Measurements from ENCODE around the gene IL19.
"Not testable (repeated sequence)": the region's sequence is repeated elsewhere in the genome, so short reads cannot be mapped to it uniquely, and the experiment has no call there.

IL19 gene

GRCh38 chr1:206761159-206761768 lies 9.3 kb upstream of the IL19 start:
- H3K27me3 ChIP-seq (ENCODE audit: control insufficient read depth, insufficient read depth, low read length) = no peaks in the 10 kb centered on the region
- H3K9me3 ChIP-seq (ENCODE audit: control insufficient read depth, insufficient read depth, low read length) = no peaks in the 10 kb centered on the region
- H3K9ac ChIP-seq (ENCODE audit: low read depth, low read length) = no peak overlapping the region

GRCh38 chr1:206762741-206763364 lies 7.7 kb upstream of the IL19 start:
- not testable (repeated sequence) for H3K27me3 ChIP-seq (ENCODE audit: control insufficient read depth, insufficient read depth, low read length); H3K9ac ChIP-seq (ENCODE audit: low read depth, low read length); H3K27ac ChIP-seq (ENCODE audit: low read depth, low read length); H3K4me3 ChIP-seq (ENCODE audit: low read depth, low read length); H3K4me1 ChIP-seq (ENCODE audit: control insufficient read depth, insufficient read depth, low read length); H3K9me3 ChIP-seq (ENCODE audit: control insufficient read depth, insufficient read depth, low read length); H3K36me3 ChIP-seq (ENCODE audit: control insufficient read depth, insufficient read depth, low read length)

More at GRCh38 chr1:206761159-206761768, 9.3 kb upstream of the IL19 start:
- Histone ChIP-seq H3K4me1 (ENCODE audit: control insufficient read depth, insufficient read depth, low read length) (no peaks in the 10 kb centered on the region), H3K27ac (ENCODE audit: low read depth, low read length) (no peak overlapping the region), H3K4me3 (ENCODE audit: low read depth, low read length) (no peak overlapping the region), H3K36me3 (ENCODE audit: control insufficient read depth, insufficient read depth, low read length) (no peaks in the 10 kb centered on the region)

GRCh38 chr1:206765771-206766170 lies 4.8 kb upstream of the IL19 start:
- not testable (repeated sequence) for H3K9ac ChIP-seq (ENCODE audit: low read depth, low read length); H3K36me3 ChIP-seq (ENCODE audit: control insufficient read depth, insufficient read depth, low read length); H3K27ac ChIP-seq (ENCODE audit: low read depth, low read length); H3K27me3 ChIP-seq (ENCODE audit: control insufficient read depth, insufficient read depth, low read length); H3K9me3 ChIP-seq (ENCODE audit: control insufficient read depth, insufficient read depth, low read length); H3K4me3 ChIP-seq (ENCODE audit: low read depth, low read length)
- peaks cover 18% of the 10 kb centered on the region for H3K4me1 ChIP-seq (ENCODE audit: control insufficient read depth, insufficient read depth, low read length)

GRCh38 chr1:206766251-206766856 lies 4.2 kb upstream of the IL19 start:
- no peaks in the 10 kb centered on the region for H3K9me3 ChIP-seq (ENCODE audit: control insufficient read depth, insufficient read depth, low read length)
- no peaks in the 10 kb centered on the region for H3K27me3 ChIP-seq (ENCODE audit: control insufficient read depth, insufficient read depth, low read length)
- H3K9ac ChIP-seq (ENCODE audit: low read depth, low read length) = no peak overlapping the region
- H3K4me3 ChIP-seq (ENCODE audit: low read depth, low read length) = no peak overlapping the region
- no peaks in the 10 kb centered on the region for H3K36me3 ChIP-seq (ENCODE audit: control insufficient read depth, insufficient read depth, low read length)
- H3K27ac ChIP-seq (ENCODE audit: low read depth, low read length) = no peak overlapping the region
- H3K4me1 ChIP-seq (ENCODE audit: control insufficient read depth, insufficient read depth, low read length) = peaks cover 21% of the 10 kb centered on the region

GRCh38 chr1:206768472-206769303 lies 1.9 kb upstream of the IL19 start:
- no peak overlapping the region for H3K9ac ChIP-seq (ENCODE audit: low read depth, low read length)
- no peak overlapping the region for H3K4me3 ChIP-seq (ENCODE audit: low read depth, low read length)
- no peaks in the 10 kb centered on the region for H3K27me3 ChIP-seq (ENCODE audit: control insufficient read depth, insufficient read depth, low read length)
- H3K27ac ChIP-seq (ENCODE audit: low read depth, low read length) = no peak overlapping the region
- H3K4me1 ChIP-seq (ENCODE audit: control insufficient read depth, insufficient read depth, low read length) = peaks cover 21% of the 10 kb centered on the region
- H3K9me3 ChIP-seq (ENCODE audit: control insufficient read depth, insufficient read depth, low read length) = no peaks in the 10 kb centered on the region
- H3K36me3 ChIP-seq (ENCODE audit: control insufficient read depth, insufficient read depth, low read length) = no peaks in the 10 kb centered on the region

- H3K4me1 ChIP-seq (ENCODE audit: control insufficient read depth, insufficient read depth, low read length) = peaks cover 21% of the 10 kb centered on the region
- no peaks in the 10 kb centered on the region for H3K27me3 ChIP-seq (ENCODE audit: control insufficient read depth, insufficient read depth, low read length)
- no peaks in the 10 kb centered on the region for H3K9me3 ChIP-seq (ENCODE audit: control insufficient read depth, insufficient read depth, low read length)
- no peak overlapping the region for H3K9ac ChIP-seq (ENCODE audit: low read depth, low read length)
- no peak overlapping the region for H3K27ac ChIP-seq (ENCODE audit: low read depth, low read length)
- H3K4me3 ChIP-seq (ENCODE audit: low read depth, low read length) = no peak overlapping the region
- H3K36me3 ChIP-seq (ENCODE audit: control insufficient read depth, insufficient read depth, low read length) = no peaks in the 10 kb centered on the region
These were observed 1.3 kb upstream of the IL19 start for GRCh38 chr1:206769304-206769731.

GRCh38 chr1:206771338-206771692 lies 742 bp downstream of the IL19 start:
- no peaks in the 10 kb centered on the region for H3K27me3 ChIP-seq (ENCODE audit: control insufficient read depth, insufficient read depth, low read length)
- no peak overlapping the region for H3K4me3 ChIP-seq (ENCODE audit: low read depth, low read length)
- H3K36me3 ChIP-seq (ENCODE audit: control insufficient read depth, insufficient read depth, low read length) = no peaks in the 10 kb centered on the region
- no peak overlapping the region for H3K27ac ChIP-seq (ENCODE audit: low read depth, low read length)
- peaks cover 21% of the 10 kb centered on the region for H3K4me1 ChIP-seq (ENCODE audit: control insufficient read depth, insufficient read depth, low read length)
- H3K9me3 ChIP-seq (ENCODE audit: control insufficient read depth, insufficient read depth, low read length) = no peaks in the 10 kb centered on the region
- H3K9ac ChIP-seq (ENCODE audit: low read depth, low read length) = no peak overlapping the region

- H3K9me3 ChIP-seq (ENCODE audit: control insufficient read depth, insufficient read depth, low read length) = no peaks in the 10 kb centered on the region
- no peak within 1 kb of the TSS for H3K9ac ChIP-seq (ENCODE audit: low read depth, low read length)
- no peak within 1 kb of the TSS for H3K4me3 ChIP-seq (ENCODE audit: low read depth, low read length)
- no peaks in the 10 kb centered on the region for H3K36me3 ChIP-seq (ENCODE audit: control insufficient read depth, insufficient read depth, low read length)
- H3K27ac ChIP-seq (ENCODE audit: low read depth, low read length) = no peak within 1 kb of the TSS
- peaks cover 15% of the 10 kb centered on the region for H3K4me1 ChIP-seq (ENCODE audit: control insufficient read depth, insufficient read depth, low read length)
- H3K27me3 ChIP-seq (ENCODE audit: control insufficient read depth, insufficient read depth, low read length) = no peaks in the 10 kb centered on the region
These were observed 1.8 kb downstream of the IL19 start, which contains the start of gene IL10 for GRCh38 chr1:206772243-206772937. TSS of gene IL10 (minus strand) at chr1:206772494. CDS start at chr1:206772435, 59 bp downstream.

GRCh38 chr1:206774093-206774492 lies 3.5 kb downstream of the IL19 start:
- Histone ChIP-seq H3K36me3 (ENCODE audit: control insufficient read depth, insufficient read depth, low read length) (no peaks in the 10 kb centered on the region), H3K4me1 (ENCODE audit: control insufficient read depth, insufficient read depth, low read length) (peaks cover 10% of the 10 kb centered on the region), H3K27ac (ENCODE audit: low read depth, low read length) (no peak overlapping the region), H3K4me3 (ENCODE audit: low read depth, low read length) (no peak overlapping the region), H3K27me3 (ENCODE audit: control insufficient read depth, insufficient read depth, low read length) (no peaks in the 10 kb centered on the region), H3K9ac (ENCODE audit: low read depth, low read length) (no peak overlapping the region), H3K9me3 (ENCODE audit: control insufficient read depth, insufficient read depth, low read length) (no peaks in the 10 kb centered on the region)

- H3K27ac ChIP-seq (ENCODE audit: low read depth, low read length) = no peak overlapping the region
- H3K36me3 ChIP-seq (ENCODE audit: control insufficient read depth, insufficient read depth, low read length) = no peaks in the 10 kb centered on the region
- H3K27me3 ChIP-seq (ENCODE audit: control insufficient read depth, insufficient read depth, low read length) = no peaks in the 10 kb centered on the region
- no peaks in the 10 kb centered on the region for H3K9me3 ChIP-seq (ENCODE audit: control insufficient read depth, insufficient read depth, low read length)
- H3K4me1 ChIP-seq (ENCODE audit: control insufficient read depth, insufficient read depth, low read length) = no peaks in the 10 kb centered on the region
- H3K4me3 ChIP-seq (ENCODE audit: low read depth, low read length) = no peak overlapping the region
- no peak overlapping the region for H3K9ac ChIP-seq (ENCODE audit: low read depth, low read length)
These were observed 5.7 kb downstream of the IL19 start for GRCh38 chr1:206776229-206776628.

Measured in HUES48 (cell line).